K562 (cell line): ENCODE data around the gene ZNF490. TPM values are rescaled to one million over a fixed set of nuclear protein-coding genes. Genes with fewer than 3 reads are reported as not detected.
A peak's percentile ranks its signal among the peaks of the same experiment; 100 is the strongest.

Source experiments
- ARHGAP35 ChIP-seq: fragments of 450-650 bp; IDR thresholded peaks from 2 replicates; pipeline ENCODE4 v1.6.1; 2018; ENCODE audit not compliant: partially characterized antibody
- BCOR ChIP-seq: fragments of 450-650 bp; IDR thresholded peaks from 2 replicates; pipeline ENCODE4 v1.6.1; 2016
- BRD4 ChIP-seq: fragments of 200-600 bp; sonication (generic); IDR thresholded peaks from 2 replicates; pipeline ENCODE4 v1.6.1; 2017; ENCODE audit warnings: inconsistent platforms
- DEAF1 ChIP-seq: fragments of 450-650 bp; formaldehyde crosslinking; IDR thresholded peaks from 2 replicates; pipeline ENCODE4 v1.4.0; 2020; ENCODE audit warnings: mild to moderate bottlenecking, moderate library complexity
- GABPB1 ChIP-seq: sonication (generic); formaldehyde crosslinking; IDR thresholded peaks from 2 replicates; pipeline ENCODE4 v1.8.0; 2022; ENCODE audit warnings: mild to moderate bottlenecking, missing genetic modification reagents
- GATAD2B ChIP-seq: fragments of 450-650 bp; IDR thresholded peaks from 2 replicates; pipeline ENCODE4 v1.6.1; 2017; ENCODE audit warnings: mild to moderate bottlenecking, borderline replicate concordance
- ID3 ChIP-seq, 2 experiments: fragments of 250-450 bp in 1 of 2; fragments of 450-650 bp in 1 of 2; sonication (Bioruptor Pico) in 1 of 2; IDR thresholded peaks; 2 replicates each; pipeline versions ENCODE4 v1.6.1 to v1.8.0; 2016 to 2021; ENCODE audit warnings: mild to moderate bottlenecking in 2 of 2, moderate library complexity in 2 of 2, missing compliant biosample characterization in 1 of 2, missing genetic modification characterization in 1 of 2
- KDM1A ChIP-seq, 2 experiments: fragments of 450-650 bp; IDR thresholded peaks; 2 replicates each; pipeline ENCODE4 v1.6.1; 2016; ENCODE audit warnings: mild to moderate bottlenecking in 2 of 2
- KHSRP ChIP-seq: fragments of 450-650 bp; IDR thresholded peaks from 2 replicates; pipeline ENCODE4 v1.6.1; 2017
- NRF1 ChIP-seq, 2 experiments: fragments of 450-650 bp; IDR thresholded peaks in 1 of 2; conservative IDR thresholded peaks in 1 of 2; 2 replicates each; pipeline ENCODE4 v1.6.1; 2014; ENCODE audit warnings: mild to moderate bottlenecking in 2 of 2
- ZNF212 ChIP-seq: fragments of 450-650 bp; formaldehyde crosslinking; IDR thresholded peaks from 2 replicates; pipeline ENCODE4 v1.4.0; 2020; ENCODE audit warnings: mild to moderate bottlenecking
- ZNF75A ChIP-seq: fragments of 450-650 bp; formaldehyde crosslinking; IDR thresholded peaks from 2 replicates; pipeline ENCODE4 v1.4.0; 2020; ENCODE audit warnings: mild to moderate bottlenecking
- polyA plus RNA-seq, 8 experiments: library from polyadenylated mRNA; depleted of rRNA in 4 of 8; stranded (reverse) in 5 of 8; unstranded in 3 of 8; fragments of >200 nt; fragmentation: Nextera tagmentation in 2 of 8; fragmentation: Illumina TruSeq in 1 of 8; extraction: Ambion mirVana in 2 of 8; extraction: Trizol in 1 of 8; gene quantifications; 2 replicates each; pipeline versions ENCODE4 v1.2.1 to v1.2.3, GENCODE V29; 2011 to 2014; ENCODE audit warnings: inconsistent platforms in 1 of 8, missing spikeins in 1 of 8
- total RNA-seq, 7 experiments: library from RNA; depleted of rRNA in 6 of 7; stranded (reverse); fragments of >200 nt in 6 of 7; fragmentation: Illumina TruSeq in 2 of 7; extraction: Trizol in 2 of 7; gene quantifications; 2 replicates each; pipeline versions ENCODE4 v1.2.1 to v1.2.3, GENCODE V29; 2011 to 2021; ENCODE audit warnings: low replicate concordance in 1 of 7
- TF ChIP-seq, protein P1 (sequence below): fragments of 450-650 bp; IDR thresholded peaks from 2 replicates; pipeline ENCODE4 v1.6.1; 2016; ENCODE audit warnings: antibody characterized with exemption
- TF ChIP-seq, protein P2 (sequence below): IDR thresholded peaks from 3 replicates; pipeline ENCODE4 v1.6.1; 2011; ENCODE audit warnings: borderline replicate concordance, mild to moderate bottlenecking, moderate library complexity; ENCODE audit not compliant: insufficient read length; ENCODE audit errors: extremely low read depth
- TF ChIP-seq, protein P3 (sequence below): fragments of 250-450 bp; sonication (Bioruptor Pico); IDR thresholded peaks from 2 replicates; pipeline ENCODE4 v1.8.0; 2021; ENCODE audit warnings: mild to moderate bottlenecking, moderate library complexity
- TF ChIP-seq, protein P4 (sequence below): fragments of 450-650 bp; IDR thresholded peaks from 2 replicates; pipeline ENCODE4 v1.7.1; 2018; ENCODE audit warnings: mild to moderate bottlenecking, low read depth; ENCODE audit not compliant: partially characterized antibody

Gene ZNF490
- total and polyA plus RNA-seq, 9 of the 15 experiments (the other 6 are each of a cell fraction or from before 2014, with no cell fraction given), result 0.90 to 8.3 (median 4.4) TPM

GRCh38 chr19:12610540-12611360 is at the start of gene ZNF490, which contains the start of gene ZNF791 (continued):
- TF ChIP-seq DEAF1 (no peak), KDM1A (IDR thresholded peaks at IDR 0.05) (no peak), GABPB1 (CRISPR knock-in tag) (peak; percentile 98), KHSRP (no peak), ZNF75A (CRISPR knock-in tag) (no peak), BRD4 (no peak; the same call in 1 of the 2 replicates), ARHGAP35 (no peak), ID3 (CRISPR knock-in tag; IDR thresholded peaks at IDR 0.05) (no peak), ID3 (tag; IDR thresholded peaks at IDR 0.05) (no peak), GATAD2B (no peak; the same call in 1 of the 2 replicates), NRF1 (conservative IDR thresholded peaks at IDR 0.05 in 1 of 2, IDR thresholded peaks at IDR 0.05 in 1 of 2) (peak; percentile 88 to 91), BCOR (no peak), ZNF212 (CRISPR knock-in tag) (no peak)
- TF ChIP-seq, protein P1, sequence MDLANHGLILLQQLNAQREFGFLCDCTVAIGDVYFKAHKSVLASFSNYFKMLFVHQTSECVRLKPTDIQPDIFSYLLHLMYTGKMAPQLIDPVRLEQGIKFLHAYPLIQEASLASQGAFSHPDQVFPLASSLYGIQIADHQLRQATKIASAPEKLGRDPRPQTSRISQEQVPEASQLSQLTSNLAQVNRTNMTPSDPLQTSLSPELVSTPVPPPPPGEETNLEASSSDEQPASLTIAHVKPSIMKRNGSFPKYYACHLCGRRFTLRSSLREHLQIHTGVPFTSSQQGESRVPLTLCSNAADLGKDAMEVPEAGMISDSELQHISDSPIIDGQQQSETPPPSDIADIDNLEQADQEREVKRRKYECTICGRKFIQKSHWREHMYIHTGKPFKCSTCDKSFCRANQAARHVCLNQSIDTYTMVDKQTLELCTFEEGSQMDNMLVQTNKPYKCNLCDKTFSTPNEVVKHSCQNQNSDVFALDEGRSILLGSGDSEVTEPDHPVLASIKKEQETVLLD, result peak; percentile 98
- TF ChIP-seq, protein P2, sequence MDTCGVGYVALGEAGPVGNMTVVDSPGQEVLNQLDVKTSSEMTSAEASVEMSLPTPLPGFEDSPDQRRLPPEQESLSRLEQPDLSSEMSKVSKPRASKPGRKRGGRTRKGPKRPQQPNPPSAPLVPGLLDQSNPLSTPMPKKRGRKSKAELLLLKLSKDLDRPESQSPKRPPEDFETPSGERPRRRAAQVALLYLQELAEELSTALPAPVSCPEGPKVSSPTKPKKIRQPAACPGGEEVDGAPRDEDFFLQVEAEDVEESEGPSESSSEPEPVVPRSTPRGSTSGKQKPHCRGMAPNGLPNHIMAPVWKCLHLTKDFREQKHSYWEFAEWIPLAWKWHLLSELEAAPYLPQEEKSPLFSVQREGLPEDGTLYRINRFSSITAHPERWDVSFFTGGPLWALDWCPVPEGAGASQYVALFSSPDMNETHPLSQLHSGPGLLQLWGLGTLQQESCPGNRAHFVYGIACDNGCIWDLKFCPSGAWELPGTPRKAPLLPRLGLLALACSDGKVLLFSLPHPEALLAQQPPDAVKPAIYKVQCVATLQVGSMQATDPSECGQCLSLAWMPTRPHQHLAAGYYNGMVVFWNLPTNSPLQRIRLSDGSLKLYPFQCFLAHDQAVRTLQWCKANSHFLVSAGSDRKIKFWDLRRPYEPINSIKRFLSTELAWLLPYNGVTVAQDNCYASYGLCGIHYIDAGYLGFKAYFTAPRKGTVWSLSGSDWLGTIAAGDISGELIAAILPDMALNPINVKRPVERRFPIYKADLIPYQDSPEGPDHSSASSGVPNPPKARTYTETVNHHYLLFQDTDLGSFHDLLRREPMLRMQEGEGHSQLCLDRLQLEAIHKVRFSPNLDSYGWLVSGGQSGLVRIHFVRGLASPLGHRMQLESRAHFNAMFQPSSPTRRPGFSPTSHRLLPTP, result no peak
- TF ChIP-seq, protein P3, sequence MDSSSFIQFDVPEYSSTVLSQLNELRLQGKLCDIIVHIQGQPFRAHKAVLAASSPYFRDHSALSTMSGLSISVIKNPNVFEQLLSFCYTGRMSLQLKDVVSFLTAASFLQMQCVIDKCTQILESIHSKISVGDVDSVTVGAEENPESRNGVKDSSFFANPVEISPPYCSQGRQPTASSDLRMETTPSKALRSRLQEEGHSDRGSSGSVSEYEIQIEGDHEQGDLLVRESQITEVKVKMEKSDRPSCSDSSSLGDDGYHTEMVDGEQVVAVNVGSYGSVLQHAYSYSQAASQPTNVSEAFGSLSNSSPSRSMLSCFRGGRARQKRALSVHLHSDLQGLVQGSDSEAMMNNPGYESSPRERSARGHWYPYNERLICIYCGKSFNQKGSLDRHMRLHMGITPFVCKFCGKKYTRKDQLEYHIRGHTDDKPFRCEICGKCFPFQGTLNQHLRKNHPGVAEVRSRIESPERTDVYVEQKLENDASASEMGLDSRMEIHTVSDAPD (CRISPR knock-in tag), result no peak
- TF ChIP-seq, protein P4, sequence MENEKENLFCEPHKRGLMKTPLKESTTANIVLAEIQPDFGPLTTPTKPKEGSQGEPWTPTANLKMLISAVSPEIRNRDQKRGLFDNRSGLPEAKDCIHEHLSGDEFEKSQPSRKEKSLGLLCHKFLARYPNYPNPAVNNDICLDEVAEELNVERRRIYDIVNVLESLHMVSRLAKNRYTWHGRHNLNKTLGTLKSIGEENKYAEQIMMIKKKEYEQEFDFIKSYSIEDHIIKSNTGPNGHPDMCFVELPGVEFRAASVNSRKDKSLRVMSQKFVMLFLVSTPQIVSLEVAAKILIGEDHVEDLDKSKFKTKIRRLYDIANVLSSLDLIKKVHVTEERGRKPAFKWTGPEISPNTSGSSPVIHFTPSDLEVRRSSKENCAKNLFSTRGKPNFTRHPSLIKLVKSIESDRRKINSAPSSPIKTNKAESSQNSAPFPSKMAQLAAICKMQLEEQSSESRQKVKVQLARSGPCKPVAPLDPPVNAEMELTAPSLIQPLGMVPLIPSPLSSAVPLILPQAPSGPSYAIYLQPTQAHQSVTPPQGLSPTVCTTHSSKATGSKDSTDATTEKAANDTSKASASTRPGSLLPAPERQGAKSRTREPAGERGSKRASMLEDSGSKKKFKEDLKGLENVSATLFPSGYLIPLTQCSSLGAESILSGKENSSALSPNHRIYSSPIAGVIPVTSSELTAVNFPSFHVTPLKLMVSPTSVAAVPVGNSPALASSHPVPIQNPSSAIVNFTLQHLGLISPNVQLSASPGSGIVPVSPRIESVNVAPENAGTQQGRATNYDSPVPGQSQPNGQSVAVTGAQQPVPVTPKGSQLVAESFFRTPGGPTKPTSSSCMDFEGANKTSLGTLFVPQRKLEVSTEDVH, result peak; percentile 89
